HG03159 (cell line): Measurements from ENCODE around the gene DHRS7B.
"Not testable (repeated sequence)": the region's sequence is repeated elsewhere in the genome, so short reads cannot be mapped to it uniquely, and the experiment has no call there.

Experiments
- ATAC-seq: cut with Tn5 transposase; IDR thresholded peaks from one replicate; pipeline ENCODE4 v1.9.1; 2021; ENCODE audit warnings: mild to moderate bottlenecking, moderate library complexity; ENCODE audit not compliant: unreplicated experiment

DHRS7B gene, protein sequence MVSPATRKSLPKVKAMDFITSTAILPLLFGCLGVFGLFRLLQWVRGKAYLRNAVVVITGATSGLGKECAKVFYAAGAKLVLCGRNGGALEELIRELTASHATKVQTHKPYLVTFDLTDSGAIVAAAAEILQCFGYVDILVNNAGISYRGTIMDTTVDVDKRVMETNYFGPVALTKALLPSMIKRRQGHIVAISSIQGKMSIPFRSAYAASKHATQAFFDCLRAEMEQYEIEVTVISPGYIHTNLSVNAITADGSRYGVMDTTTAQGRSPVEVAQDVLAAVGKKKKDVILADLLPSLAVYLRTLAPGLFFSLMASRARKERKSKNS

DNA sequence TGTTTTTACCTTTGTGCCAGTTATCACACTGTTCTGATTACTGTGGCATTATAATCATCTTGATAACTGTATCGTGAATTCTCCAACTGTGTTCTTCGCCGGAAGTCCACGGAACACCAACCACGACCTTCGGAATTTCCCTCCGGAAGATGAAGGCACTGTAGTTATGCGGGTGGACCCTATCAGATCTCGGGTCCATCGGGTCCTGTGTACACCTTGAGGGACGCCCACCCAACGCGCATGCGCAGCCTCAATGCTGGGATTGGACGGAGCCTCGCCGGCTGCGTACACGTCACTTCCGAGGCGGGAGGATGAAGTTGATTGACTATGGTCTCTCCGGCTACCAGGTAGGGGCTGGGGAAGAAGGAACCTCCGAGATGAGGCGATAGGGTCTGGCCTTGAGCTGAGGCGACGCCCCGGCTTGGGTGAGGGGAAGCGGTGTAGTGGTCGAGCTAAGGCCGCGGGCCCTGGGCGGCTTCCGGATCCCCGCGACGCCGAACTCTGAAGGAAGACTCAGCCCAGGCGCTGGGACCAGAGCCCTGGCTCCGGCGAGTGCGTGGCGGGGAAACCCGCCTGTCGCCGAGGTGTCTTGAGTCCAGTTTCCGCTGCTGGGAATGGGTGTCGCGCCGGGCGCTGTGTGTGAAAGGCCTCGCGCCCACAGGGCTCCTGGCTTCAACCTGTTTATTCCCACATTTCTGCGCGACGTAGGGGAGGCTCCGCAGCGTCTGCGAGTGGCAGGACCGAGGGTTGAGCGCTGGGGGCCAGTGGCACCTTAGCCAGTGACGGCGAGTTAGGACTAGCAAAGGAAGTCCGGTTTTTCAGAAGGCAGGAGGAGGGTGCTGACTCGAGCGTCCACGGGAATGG, at the start of gene DHRS7B:
Gene DHRS7B (plus strand): TSS at position 320 of the 864 bp plus-strand sequence. CDS start 8 bp downstream, at position 328.
- peak; percentile 94 for ATAC-seq

DNA sequence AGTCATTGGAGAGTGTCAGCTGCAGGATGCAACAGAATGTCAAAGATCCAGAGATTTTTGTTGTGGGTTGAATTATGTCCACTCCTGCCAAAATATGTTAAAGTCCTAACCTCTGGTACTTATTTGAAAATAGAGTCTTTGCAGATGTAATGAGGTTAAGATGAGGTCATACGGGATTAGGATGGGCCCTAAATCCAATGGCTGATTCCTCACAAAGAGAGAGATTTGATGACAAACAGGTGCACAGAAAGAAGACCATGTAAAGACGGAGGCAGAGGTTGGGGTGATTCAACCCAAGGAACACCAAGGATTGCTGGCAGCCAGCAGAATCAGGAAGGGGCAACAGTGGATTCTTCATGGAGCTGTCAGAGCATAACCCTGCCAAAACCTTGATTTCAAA, 49.5 kb upstream of the DHRS7B start:
- ATAC-seq, result no peak

DNA sequence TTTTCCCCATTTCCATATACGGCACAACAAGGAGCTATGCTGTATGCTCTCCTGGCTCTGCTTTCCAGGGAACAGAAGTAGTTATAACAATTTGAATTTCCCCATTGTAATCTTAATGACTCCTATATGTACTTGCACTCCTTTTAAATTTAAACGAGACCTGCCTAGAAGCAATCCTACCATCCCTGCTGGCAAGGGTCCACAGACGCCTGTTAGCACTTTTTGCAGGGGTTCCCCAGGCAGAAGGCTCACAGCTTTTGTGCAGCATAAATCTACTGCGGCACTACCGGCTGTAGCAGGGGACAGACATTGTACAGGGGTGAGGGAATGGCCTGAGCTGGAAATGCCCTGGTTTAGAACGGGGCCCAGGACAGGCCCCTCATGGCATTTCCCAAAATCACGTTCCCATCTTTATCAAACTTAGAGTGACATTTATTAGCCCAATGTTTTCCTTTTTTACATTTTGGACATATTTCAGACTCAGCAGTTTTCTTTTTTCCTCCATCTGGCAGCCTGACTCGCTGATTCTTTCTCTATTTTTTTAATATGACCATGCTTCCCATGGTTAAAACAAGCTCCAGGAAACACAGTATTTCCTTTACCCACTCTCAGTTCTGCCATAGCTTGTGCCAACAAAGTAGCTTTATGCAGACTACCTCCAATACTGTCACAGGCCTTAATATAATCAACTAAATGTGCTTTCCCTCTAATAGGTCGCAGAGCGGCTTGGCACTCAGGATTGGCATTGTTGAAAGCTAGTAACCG, 48.6 kb upstream of the DHRS7B start:
- no peak for ATAC-seq

DNA sequence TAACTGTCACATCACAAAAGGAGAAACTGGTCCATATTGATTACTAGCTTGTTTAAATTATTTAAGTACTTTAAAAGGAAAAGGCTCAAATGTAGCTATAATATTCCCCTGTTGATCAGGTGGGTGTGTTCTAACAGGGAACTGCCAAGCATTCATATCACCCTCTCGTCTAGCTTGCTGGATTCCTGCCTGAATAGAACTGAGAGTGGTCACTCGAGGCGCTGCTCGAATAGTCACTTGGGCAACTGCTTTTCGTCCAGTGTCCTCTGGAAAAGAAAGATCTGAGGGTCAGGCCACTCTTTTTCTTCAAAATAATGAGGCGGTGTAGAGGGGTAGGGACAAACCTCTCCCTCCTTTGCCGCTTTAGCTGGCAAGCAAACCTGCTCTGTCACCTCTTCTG, 47.6 kb upstream of the DHRS7B start:
- no peak for ATAC-seq

DNA sequence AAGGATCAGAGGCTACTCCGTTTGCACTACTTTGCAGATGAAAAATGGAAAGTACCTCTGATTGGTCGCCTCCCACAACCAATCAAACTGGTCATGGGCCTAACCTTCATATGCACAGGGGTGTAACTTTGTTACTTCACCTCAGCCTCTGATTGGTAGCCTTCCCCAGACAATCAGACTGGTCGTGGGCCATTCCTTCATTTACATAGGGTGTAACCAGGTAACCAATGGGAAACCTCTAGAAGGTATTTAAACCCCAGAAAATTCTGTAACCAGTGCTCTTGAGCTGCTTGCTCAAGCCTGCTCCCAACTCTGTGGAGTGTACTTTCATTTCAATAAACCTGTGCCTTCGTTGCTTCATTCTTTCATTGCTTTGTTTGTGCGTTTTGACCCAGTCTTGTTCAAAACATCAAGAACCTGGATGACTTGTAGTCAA, 44.7 kb upstream of the DHRS7B start:
- ATAC-seq, result no peak

DNA sequence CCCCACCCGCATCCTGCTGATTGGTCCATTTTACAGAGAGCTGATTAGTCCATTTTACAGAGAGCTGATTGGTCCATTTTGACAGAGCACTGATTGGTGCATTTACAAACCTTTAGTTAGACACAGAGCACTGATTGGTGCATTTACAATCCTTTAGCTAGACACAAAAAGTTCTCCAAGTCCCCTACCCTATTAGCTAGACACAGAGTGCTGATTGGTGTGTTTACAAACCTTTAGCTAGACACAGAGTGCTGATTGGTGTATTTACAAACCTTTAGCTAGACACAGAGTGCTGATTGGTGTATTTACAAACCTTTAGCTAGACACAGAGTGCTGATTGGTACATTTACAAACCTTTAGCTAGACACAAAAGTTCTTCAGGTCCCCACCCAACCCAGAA, 41.5 kb upstream of the DHRS7B start:
- ATAC-seq, result not testable (repeated sequence)

DNA sequence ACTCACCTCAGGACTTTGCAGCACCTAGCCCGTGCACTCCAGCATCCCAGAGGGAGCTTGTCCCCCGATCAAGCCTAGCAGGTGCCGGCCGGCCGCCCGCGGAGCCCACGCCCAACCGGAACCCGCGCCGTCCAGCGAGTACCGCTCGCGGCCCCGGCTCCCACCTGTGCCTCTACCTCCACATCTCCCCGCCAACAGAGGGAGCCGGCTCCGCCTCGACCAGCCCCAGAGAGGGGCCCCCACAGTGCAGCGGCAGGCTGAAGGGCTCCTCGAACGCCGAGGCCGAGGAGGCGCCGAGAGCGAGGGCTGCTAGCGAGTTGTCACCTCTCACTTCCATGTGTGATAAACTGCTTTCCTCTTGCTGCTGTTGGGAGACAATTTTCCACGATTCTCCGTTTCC, 41.1 kb upstream of the DHRS7B start:
- ATAC-seq, result no peak

DNA sequence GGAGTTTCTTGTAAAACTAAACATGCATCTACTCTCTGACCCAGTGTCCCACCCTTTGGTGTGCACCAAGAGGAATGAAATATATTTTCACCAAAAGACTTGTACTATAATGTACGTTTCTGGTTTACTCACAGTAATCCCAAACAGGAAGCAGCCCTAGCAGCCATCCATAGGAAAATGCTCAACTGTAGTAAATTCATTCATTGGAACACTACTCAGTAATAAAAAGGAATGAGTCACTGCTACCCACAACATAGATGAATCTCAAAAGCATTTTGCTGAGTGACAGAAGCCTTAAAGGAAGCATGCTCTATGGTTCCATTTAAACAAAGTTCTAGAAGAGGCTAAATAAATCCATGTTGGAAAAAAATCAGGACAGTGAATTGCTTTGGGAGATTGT, 37.6 kb upstream of the DHRS7B start:
- no peak for ATAC-seq

DNA sequence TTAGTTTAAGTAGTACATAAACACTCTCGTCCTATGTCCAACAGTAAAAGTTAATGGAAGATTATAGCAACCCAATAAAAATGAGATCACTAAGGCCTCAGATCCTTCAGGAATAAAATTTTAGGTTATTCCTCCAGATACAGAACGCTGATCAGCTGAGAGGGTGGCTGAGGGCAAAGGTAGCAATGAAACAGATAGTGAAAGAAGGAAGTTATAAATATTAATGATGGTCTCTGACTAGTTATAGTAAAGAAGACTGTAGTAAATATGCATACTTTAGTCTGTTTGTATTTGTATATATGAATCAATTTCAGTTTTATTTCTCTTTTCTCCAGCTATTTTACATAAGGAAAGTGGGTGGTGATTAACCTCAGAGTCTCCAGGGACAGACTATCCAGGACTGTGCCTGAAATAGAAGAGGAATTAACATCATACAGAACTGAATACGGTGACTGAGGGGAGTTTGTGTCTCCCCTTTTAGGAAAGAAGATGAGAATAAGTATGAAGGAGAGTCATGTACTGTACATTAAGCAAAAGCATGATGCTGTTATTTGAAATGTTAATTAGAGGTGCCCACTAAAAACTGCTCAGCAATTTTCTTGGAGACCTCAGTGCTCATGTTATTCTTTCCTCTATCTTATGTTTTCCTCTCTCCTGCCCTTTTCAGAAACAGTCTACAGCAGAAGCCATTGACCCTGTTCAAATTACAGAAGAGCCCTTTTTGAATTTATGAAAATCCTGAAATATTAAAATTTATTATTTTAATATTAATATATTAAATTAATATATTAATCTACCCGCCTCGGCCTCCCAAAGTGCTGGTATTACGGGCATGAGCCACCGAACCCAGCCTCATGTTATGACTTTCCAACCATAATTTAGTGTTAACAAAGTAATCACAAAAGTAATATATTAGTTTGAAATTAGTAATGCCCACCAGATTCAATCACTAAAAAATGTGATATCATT, 36.5 kb upstream of the DHRS7B start:
- peak; percentile 63 for ATAC-seq

DNA sequence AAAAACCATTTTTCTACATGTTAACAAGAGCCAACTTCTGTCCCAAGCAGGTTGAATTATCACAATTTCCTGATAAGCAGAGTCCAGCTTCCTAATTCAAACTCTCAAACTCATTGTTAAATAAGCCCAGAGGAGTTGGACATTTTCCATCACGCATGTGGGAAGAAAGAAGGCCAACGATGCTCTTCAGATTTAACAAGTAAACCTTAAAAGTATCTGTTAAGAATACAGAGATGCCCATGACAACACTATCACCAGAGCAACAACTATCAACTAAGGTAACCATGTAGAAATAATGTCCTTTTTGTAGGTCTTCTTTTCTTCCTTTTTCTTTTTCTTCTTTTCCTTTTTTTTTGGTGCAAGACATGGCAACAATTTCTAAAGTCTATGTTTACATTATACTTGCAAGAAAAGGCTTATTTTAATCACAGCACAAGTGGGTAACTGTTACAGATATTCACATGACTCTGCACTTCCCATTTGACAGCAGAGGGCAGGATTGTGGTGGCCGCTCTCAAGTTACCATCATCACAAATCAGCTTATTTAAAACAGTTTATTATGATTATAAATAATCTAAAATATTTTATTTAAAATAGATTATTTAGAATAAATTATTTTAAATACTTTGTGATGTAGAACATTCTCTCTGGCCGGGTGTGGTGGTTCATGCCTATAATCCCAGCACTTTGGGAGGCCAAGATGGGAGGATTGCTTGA, 35.7 kb upstream of the DHRS7B start:
- no peak for ATAC-seq

DNA sequence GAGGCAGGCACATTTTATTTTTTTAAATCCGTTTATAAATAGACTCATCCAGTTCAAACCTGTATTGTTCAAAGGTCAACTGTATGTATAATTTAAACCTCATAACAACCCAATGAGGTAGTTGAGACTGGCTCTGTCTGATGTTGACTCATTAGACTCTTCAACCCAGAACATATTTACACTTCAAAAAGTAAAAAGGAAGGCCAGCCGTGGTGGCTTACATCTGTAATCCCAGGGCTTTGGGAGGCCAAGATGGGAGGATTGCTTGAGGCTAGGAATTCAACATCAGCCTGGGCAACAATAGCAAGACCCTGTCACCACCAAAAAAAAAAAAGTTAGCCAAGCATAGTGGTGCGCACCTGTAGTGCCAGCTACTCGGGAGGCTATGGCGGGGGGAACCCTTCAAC, 32.5 kb upstream of the DHRS7B start:
- no peak for ATAC-seq

DNA sequence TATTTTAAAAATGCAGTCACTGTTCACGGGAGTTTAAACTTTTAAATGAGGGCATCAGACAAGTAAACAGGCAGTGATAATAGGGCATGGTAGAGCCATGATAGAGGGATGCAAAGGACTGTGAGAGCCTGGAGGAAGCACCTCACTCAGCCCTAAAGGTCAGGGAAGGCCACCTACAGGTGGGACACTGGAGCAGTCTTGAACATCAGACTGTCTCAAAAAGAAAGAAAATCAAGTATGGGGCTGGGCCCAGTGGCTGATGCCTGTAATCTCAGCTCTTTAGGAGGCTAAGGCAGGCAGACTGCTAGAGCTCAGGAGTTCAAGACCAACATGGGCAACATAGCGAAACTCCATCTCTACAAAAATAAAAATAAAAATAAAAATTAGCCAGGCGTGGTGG, 31.0 kb upstream of the DHRS7B start:
- no peak for ATAC-seq

DNA sequence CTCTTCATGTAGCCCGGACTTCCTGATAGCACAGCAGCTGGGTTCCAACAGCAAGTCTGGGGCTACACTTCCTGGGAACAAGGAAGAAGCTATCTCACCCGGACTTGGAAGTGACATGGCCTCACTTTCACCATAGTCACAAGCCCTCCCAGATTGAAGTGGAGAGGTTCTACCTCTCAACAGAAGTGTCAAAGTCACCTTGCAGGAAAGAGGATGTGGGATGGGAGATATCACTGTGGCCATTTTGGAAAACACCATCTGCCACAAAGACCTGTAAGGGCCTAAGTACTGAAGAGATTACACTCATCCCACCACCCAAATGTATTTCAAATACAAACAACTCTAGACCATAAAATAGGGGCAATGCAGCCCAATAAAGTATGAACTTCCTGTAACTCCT, 29.9 kb upstream of the DHRS7B start:
- ATAC-seq, result no peak

DNA sequence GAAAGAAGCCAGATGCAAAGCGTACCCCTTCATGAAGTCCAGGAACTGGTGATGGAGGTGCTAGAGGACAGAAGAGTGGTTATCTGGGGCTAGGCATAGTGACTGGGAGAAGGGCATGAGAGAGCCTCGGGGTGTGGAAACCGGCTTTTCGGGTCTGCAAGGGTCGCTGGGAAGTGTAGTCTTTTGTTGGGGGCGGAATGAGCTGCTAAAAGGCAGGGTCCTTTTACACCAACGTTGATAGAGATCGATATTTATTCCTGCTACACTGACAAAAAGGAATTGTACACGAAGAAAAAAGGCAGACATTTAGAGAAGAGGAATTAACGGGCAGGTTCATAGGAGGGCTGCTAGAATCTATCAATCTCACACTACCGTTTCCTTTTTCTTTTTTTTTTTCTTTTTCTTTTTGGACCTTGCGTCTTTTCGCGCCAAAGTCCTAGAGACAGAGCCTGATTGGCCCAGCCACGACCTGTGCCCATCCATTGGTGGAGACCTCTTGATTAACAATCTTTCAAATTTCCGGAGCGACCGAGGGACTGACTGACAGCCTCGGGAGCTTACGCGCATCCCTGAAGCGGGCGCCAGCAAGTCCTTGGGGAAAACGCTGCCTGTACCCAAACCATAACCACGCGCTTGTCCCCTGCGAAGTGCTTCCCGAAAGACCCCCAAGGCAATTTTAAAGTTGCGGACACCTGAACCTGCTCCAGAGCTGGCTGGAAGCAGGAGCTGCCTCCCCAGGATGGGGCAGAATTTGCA, 27.7 kb upstream of the DHRS7B start:
- ATAC-seq, result peak; percentile 96

DNA sequence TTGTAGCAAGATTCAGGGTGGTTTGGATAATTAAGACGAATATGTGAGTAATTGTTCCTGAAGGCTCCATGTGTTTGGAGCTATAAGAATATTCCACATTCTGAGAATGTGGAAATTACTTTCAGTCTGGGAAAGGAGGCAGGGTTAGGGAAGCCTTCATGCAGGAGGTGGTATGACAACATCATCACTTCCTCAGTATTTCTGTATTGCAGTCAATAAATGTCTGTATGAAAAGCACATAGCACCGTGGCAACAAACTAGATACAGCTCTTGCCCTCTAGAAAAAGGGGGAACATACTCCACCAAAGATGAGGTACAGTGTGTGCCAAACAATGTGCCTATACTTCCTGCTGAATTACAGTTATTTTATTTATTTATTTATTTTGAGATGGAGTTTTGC, 26.1 kb upstream of the DHRS7B start:
- no peak for ATAC-seq

DNA sequence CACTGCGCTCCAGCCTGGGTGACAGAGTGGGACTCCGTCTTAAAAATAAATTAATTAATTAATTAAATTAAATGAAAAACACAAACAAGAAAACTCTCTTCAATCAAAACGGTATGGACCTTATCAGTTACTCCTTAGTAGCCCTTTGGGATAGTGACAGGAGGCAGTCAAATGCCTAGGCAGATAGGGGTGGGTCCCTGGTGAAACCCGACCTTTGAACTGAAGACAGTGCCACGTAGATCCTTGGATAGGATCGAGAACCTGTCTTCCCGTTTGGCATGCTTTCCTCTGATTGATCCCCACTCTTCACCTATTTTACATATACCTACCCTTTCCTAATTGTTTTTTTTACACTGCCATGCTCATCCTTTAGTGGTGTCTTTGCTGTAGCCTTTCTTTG, 22.2 kb upstream of the DHRS7B start:
- no peak for ATAC-seq

DNA sequence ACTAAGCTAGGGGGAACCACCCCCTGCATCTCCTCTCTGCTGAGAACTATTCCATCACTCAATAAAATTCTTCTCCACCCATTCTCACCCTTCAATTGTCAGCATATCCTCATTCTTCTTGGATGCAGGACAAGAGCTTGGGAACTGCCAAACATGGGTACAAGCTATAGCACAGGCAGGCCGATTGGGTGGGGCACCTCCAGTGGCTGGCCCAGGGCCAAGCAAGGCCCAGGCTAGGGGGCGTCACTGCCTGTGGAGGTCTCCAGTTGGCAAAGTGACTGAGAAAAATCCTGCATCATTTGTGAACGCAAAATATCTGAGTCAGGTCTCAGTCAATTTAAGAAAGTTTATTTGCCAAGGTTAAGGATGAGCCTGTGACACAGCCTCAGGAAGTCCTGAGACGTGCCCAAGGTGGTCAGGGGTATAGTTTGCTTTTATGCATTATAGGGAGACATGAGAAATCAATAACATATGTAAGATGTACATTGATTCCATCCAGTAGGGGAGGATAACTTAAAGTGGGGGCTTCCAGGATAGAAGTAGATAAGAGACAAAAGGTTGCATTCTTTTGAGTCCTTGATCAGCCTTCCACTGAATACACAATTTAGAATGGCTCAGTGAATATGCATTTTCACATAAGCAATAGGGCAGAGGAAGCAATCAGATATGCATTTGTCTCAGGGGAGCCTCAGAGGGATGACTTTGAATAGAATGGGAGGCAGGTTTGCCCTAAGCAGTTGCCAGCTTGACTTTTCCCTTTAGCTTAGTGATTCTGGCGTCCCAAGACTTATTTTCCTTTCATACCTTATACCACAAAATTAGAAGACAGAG, 21.5 kb upstream of the DHRS7B start:
- ATAC-seq, result no peak

DNA sequence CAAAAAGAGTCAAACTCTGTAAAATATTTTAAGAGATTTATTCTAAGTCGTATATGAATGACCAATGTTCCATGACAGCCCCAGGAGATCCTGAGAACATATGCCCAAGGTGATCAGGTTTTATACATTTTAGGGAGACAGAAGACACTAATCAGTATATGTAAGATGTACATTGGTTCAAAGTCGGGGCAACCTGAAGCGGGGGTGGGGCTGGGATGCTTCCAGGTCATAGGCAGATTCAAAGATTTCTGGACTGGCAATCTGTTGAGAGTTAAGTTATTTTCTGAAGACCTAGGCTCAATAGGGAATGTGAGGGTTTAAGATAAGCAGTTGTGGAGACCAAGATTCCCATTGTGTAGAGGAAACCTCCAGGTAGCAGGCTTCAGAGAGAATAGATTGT, 20.4 kb upstream of the DHRS7B start:
- no peak for ATAC-seq
